ENCODE measurements around the gene ARSK.

DNA sequence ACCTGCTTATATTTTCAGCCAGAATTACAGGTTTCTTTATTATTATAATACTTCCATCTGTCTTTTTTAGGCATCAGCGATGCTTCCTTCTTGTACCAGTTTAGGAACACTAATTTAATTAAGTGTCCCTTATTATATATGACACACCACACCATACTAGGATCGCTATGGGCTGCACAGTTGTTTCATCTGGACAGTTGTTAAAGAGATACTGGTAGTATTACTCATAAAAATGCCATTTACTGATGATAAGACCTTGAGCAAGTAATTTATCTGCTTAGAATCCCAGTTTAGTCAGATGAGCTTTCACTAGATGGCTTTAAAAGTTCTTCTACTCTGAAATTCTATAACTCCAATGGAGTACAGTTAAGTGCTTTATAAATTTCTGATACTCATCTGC lies 17.1 kb downstream of the ARSK start:
- TF ChIP-seq, protein P1, sequence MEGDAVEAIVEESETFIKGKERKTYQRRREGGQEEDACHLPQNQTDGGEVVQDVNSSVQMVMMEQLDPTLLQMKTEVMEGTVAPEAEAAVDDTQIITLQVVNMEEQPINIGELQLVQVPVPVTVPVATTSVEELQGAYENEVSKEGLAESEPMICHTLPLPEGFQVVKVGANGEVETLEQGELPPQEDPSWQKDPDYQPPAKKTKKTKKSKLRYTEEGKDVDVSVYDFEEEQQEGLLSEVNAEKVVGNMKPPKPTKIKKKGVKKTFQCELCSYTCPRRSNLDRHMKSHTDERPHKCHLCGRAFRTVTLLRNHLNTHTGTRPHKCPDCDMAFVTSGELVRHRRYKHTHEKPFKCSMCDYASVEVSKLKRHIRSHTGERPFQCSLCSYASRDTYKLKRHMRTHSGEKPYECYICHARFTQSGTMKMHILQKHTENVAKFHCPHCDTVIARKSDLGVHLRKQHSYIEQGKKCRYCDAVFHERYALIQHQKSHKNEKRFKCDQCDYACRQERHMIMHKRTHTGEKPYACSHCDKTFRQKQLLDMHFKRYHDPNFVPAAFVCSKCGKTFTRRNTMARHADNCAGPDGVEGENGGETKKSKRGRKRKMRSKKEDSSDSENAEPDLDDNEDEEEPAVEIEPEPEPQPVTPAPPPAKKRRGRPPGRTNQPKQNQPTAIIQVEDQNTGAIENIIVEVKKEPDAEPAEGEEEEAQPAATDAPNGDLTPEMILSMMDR (IDR thresholded peaks at IDR 0.05): no peak
- no peak for TF ChIP-seq POLR2A (IDR thresholded peaks at IDR 0.05)
- no peak for TF ChIP-seq POLR2AphosphoS5 (IDR thresholded peaks at IDR 0.05)
- TF ChIP-seq EP300 (IDR thresholded peaks at IDR 0.05): no peak

All from sigmoid colon (tissue), 4 donors.